ENCODE data around the gene GOPC. TPM values are rescaled to one million over a fixed set of nuclear protein-coding genes. Genes with fewer than 3 reads are reported as not detected.
"Not testable (repeated sequence)": the region's sequence is repeated elsewhere in the genome, so short reads cannot be mapped to it uniquely, and the experiment has no call there.

Gene GOPC
- total and polyA plus RNA-seq, 2 of the 8 experiments (the other 6 are each of a cell fraction or from before 2014, with no cell fraction given) = 5.3 to 19.4 TPM

DNA sequence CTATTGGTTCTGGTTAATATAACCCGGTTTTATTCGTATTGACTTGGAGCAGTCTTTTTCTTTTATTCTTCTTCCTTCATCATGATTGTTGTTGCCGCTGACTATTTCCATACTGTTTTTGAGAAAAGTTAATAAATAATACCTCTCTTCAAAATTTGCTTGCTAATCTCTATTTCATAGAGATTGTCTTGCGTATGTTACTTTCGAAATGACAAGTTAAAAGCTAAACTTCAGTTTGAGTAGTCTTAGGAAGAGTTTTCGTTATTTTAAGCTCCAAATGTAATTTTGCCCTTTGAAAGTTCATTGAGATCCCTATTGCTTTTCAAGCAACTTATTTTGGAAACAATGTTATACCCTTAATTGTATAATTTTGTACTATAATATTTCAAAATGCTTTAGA is 83.4 kb downstream of the GOPC start:
- Histone ChIP-seq H3K27ac (ENCODE audit: low read depth, low read length) (no peak overlapping the region), H3K4ac (replicated peaks; ENCODE audit: insufficient read length, low read depth, low read length) (no peak overlapping the region), H3K4me2 (ENCODE audit: insufficient read depth in 1 of 2, low read depth in 2 of 2, low read length in 2 of 2) (no peak overlapping the region), H3K4me1 (replicated peaks in 1 of 4; ENCODE audit: control insufficient read depth in 3 of 4, insufficient read depth in 4 of 4, low read length in 3 of 4) (no peaks in the 10 kb centered on the region), H4K8ac (ENCODE audit: extremely low read depth, insufficient read depth, low read length) (no peak overlapping the region), H3K18ac (ENCODE audit: extremely low read depth, low read length) (no peak overlapping the region), H2BK12ac (ENCODE audit: low read depth, low read length) (no peak overlapping the region), H3K4me3 (ENCODE audit: extremely low read depth in 1 of 4, insufficient read depth in 2 of 4, low read depth in 3 of 4, low read length in 4 of 4) (no peak overlapping the region), H2BK20ac (ENCODE audit: low read length) (no peak overlapping the region), H3K9ac (replicated peaks in 1 of 4; ENCODE audit: extremely low read depth in 1 of 4, low read depth in 3 of 4, low read length in 3 of 4) (no peak overlapping the region), H4K20me1 (replicated peaks in 1 of 2; ENCODE audit: control insufficient read depth in 1 of 2, insufficient read depth in 2 of 2, low read length in 2 of 2) (no peaks in the 10 kb centered on the region), H3K27me3 (replicated peaks in 1 of 4; ENCODE audit: control insufficient read depth in 3 of 4, extremely low read depth in 1 of 4, insufficient read depth in 3 of 4, low read length in 3 of 4) (no peaks in the 10 kb centered on the region), H3K56ac (replicated peaks; ENCODE audit: insufficient read length, low read depth, low read length) (no peak overlapping the region), H2BK120ac (replicated peaks; ENCODE audit: low read depth, low read length) (no peak overlapping the region), H2AK5ac (ENCODE audit: low read depth, low read length) (no peak overlapping the region), H3K23me2 (ENCODE audit: low read depth, low read length) (no peaks in the 10 kb centered on the region), H4K91ac (replicated peaks; ENCODE audit: insufficient read length, low read length) (no peak overlapping the region), H2BK15ac (ENCODE audit: low read length) (no peak overlapping the region), H3K36me3 (ENCODE audit: control insufficient read depth in 2 of 4, insufficient read depth in 4 of 4, low read length in 3 of 4) (no peaks in the 10 kb centered on the region), H3K9me3 (ENCODE audit: insufficient read depth in 2 of 2, low read depth in 1 of 2, low read length in 1 of 2) (no peaks in the 10 kb centered on the region), H3K79me2 (ENCODE audit: control insufficient read depth in 1 of 2, insufficient read depth in 2 of 2, low read length in 2 of 2) (no peaks in the 10 kb centered on the region), H4K5ac (ENCODE audit: insufficient read length, low read depth, low read length) (no peak overlapping the region), H3K23ac (ENCODE audit: insufficient read length) (no peak overlapping the region), H3K14ac (ENCODE audit: insufficient read length) (no peak overlapping the region), H3K79me1 (ENCODE audit: low read depth, low read length) (no peaks in the 10 kb centered on the region), H2BK5ac (ENCODE audit: low read depth, low read length) (no peak overlapping the region), H2AFZ (ENCODE audit: low read length) (no peak overlapping the region)
- no peak for TF ChIP-seq POLR2A (IDR thresholded peaks at IDR 0.05; ENCODE audit: control extremely low read depth in 1 of 2, low read depth in 2 of 2, low read length in 2 of 2)
- TF ChIP-seq TEAD4 (IDR thresholded peaks at IDR 0.05; ENCODE audit: low read depth, low read length) = no peak
- ChIA-PET POLR2A (ENCODE audit: partially characterized antibody) (interaction anchor here (0.7 kb wide), 1 partner anchor 94 kb away, joined by 3 read pairs; no protein-coding TSS in a partner anchor), CTCF (ENCODE audit: partially characterized antibody) (no interaction called here)
- WGBS, 2 experiments (ENCODE audit: extremely low coverage in 1 of 2, insufficient coverage in 1 of 2, insufficient read length in 1 of 2, insufficient replicate concordance in 2 of 2, low coverage in 1 of 2, low lambda C conversion rate in 2 of 2, missing lambda C conversion rate in 1 of 2) = 95% methylated on average over 6 of the region's 6 CpGs; no CpG with 5 or more reads in 1 of the 2 experiments
- DNase-seq (ENCODE audit: low read depth in 1 of 2, low spot score in 2 of 2) (no peak), FAIRE-seq (no peak)

DNA sequence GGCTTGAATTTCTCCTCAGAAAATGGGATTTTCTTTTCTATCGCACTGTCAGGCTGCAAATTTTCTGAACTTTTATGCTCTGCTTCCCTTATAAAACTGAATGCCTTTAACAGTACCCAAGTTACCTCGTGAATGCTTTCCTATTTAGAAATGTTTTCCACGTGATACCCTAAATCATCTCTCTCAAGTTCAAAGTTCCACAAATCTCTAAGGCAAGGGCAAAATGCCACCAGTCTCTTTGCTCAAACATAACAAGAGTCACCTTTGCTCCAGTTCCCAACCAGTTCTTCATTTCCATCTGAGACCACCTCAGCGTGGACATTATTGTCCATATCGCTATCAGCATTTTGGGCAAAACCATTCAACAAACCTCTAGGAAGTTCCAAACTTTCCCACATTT is 84.3 kb downstream of the GOPC start:
- H3K4me3 ChIP-seq (ENCODE audit: extremely low read depth in 1 of 4, insufficient read depth in 2 of 4, low read depth in 3 of 4, low read length in 4 of 4); H3K23me2 ChIP-seq (ENCODE audit: low read depth, low read length); H3K4me1 ChIP-seq (replicated peaks in 1 of 4; ENCODE audit: control insufficient read depth in 3 of 4, insufficient read depth in 4 of 4, low read length in 3 of 4); POLR2A ChIA-PET (ENCODE audit: partially characterized antibody); H3K14ac ChIP-seq (ENCODE audit: insufficient read length); H3K36me3 ChIP-seq (ENCODE audit: control insufficient read depth in 2 of 4, insufficient read depth in 4 of 4, low read length in 3 of 4); H4K20me1 ChIP-seq (replicated peaks in 1 of 2; ENCODE audit: control insufficient read depth in 1 of 2, insufficient read depth in 2 of 2, low read length in 2 of 2); H4K8ac ChIP-seq (ENCODE audit: extremely low read depth, insufficient read depth, low read length); DNase-seq (ENCODE audit: low read depth in 1 of 2, low spot score in 2 of 2); H3K9me3 ChIP-seq (ENCODE audit: insufficient read depth in 2 of 2, low read depth in 1 of 2, low read length in 1 of 2); H4K91ac ChIP-seq (replicated peaks; ENCODE audit: insufficient read length, low read length); H3K23ac ChIP-seq (ENCODE audit: insufficient read length); H4K5ac ChIP-seq (ENCODE audit: insufficient read length, low read depth, low read length); H2AK5ac ChIP-seq (ENCODE audit: low read depth, low read length); H3K18ac ChIP-seq (ENCODE audit: extremely low read depth, low read length); H2BK5ac ChIP-seq (ENCODE audit: low read depth, low read length); H3K4ac ChIP-seq (replicated peaks; ENCODE audit: insufficient read length, low read depth, low read length); H2BK120ac ChIP-seq (replicated peaks; ENCODE audit: low read depth, low read length); H3K9ac ChIP-seq (replicated peaks in 1 of 4; ENCODE audit: extremely low read depth in 1 of 4, low read depth in 3 of 4, low read length in 3 of 4); H3K56ac ChIP-seq (replicated peaks; ENCODE audit: insufficient read length, low read depth, low read length); H2AFZ ChIP-seq (ENCODE audit: low read length); H2BK12ac ChIP-seq (ENCODE audit: low read depth, low read length); H3K79me2 ChIP-seq (ENCODE audit: control insufficient read depth in 1 of 2, insufficient read depth in 2 of 2, low read length in 2 of 2); H3K4me2 ChIP-seq (ENCODE audit: insufficient read depth in 1 of 2, low read depth in 2 of 2, low read length in 2 of 2); FAIRE-seq; H3K27me3 ChIP-seq (replicated peaks in 1 of 4; ENCODE audit: control insufficient read depth in 3 of 4, extremely low read depth in 1 of 4, insufficient read depth in 3 of 4, low read length in 3 of 4); H3K79me1 ChIP-seq (ENCODE audit: low read depth, low read length); H3K27ac ChIP-seq (ENCODE audit: low read depth, low read length); H2BK15ac ChIP-seq (ENCODE audit: low read length); H2BK20ac ChIP-seq (ENCODE audit: low read length): not testable (repeated sequence)
- CTCF ChIA-PET (ENCODE audit: partially characterized antibody) = interaction anchor here (1.6 kb wide), 1 partner anchor 13 kb away, joined by 4 read pairs; no protein-coding TSS in a partner anchor
- WGBS, 2 experiments (ENCODE audit: extremely low coverage in 1 of 2, insufficient coverage in 1 of 2, insufficient read length in 1 of 2, insufficient replicate concordance in 2 of 2, low coverage in 1 of 2, low lambda C conversion rate in 2 of 2, missing lambda C conversion rate in 1 of 2) = 98% methylated on average over 5 of the region's 5 CpGs; no CpG with 5 or more reads in 1 of the 2 experiments
